Peyer's patch (tissue), 4 donors: Measurements from ENCODE around the gene IGFBP7. TPM values are rescaled to one million over a fixed set of nuclear protein-coding genes. Genes with fewer than 3 reads are reported as not detected.

ENCODE experiments used
- DNase-seq, 3 donors: peaks; one replicate each; pipeline ENCODE4 v3.0.0-alpha.2; 2017 to 2019
- H3K27ac ChIP-seq, 4 donors: fragments of 200-600 bp; sonication (generic); one replicate each; pipeline ENCODE4 v1.5.1; 2016 to 2019
- H3K27me3 ChIP-seq, 2 donors: fragments of 200-600 bp; sonication (generic); one replicate each; pipeline ENCODE4 v1.5.1; 2019
- H3K36me3 ChIP-seq, 3 donors: fragments of 200-600 bp; sonication (generic); one replicate each; pipeline ENCODE4 v1.5.1; 2016 to 2019
- H3K4me1 ChIP-seq, 4 donors: fragments of 200-600 bp; sonication (generic); one replicate each; pipeline ENCODE4 v1.5.1; 2016 to 2019
- H3K4me3 ChIP-seq, 4 donors: fragments of 200-600 bp; sonication (generic); 1 replicate in 3 of 4; 2 replicates in 1 of 4; pipeline ENCODE4 v1.5.1; 2016 to 2019; ENCODE audit warnings: mild to moderate bottlenecking in 1 of 4
- H3K9me3 ChIP-seq, 4 donors: fragments of 200-600 bp; sonication (generic); one replicate each; pipeline ENCODE4 v1.5.1; 2016 to 2019; ENCODE audit warnings: mild to moderate bottlenecking in 1 of 4
- CTCF ChIP-seq, 6 experiments: fragments of 450-650 bp in 4 of 6; fragments of 200-600 bp in 2 of 6; sonication (generic) in 1 of 6; IDR thresholded peaks; one replicate each; pipeline ENCODE4 v1.5.1; 2017 to 2019; ENCODE audit warnings: antibody characterized with exemption in 6 of 6, mild to moderate bottlenecking in 3 of 6, moderate library complexity in 1 of 6
- POLR2A ChIP-seq, 2 donors: fragments of 450-650 bp; IDR thresholded peaks; one replicate each; pipeline ENCODE4 v1.5.1; 2017; ENCODE audit warnings: antibody characterized with exemption in 2 of 2, mild to moderate bottlenecking in 2 of 2, moderate library complexity in 2 of 2
- total RNA-seq, 4 donors: library from RNA; depleted of rRNA; stranded (reverse); fragments of >200 nt; gene quantifications; one replicate each; pipeline ENCODE4 v1.1.0, GENCODE V29; 2016

Gene IGFBP7
- total RNA-seq, 4 donors from 2014 or later, result 37.1 to 92.1 (median 79.1) TPM

GRCh38 chr4:57071326-57071725, 38.9 kb downstream of the IGFBP7 start:
- Histone ChIP-seq H3K4me1 (no peaks in the 10 kb centered on the region), H3K27ac (peak overlapping the region in 1 of 4 donors; percentile 55), H3K27me3 (no peaks in the 10 kb centered on the region), H3K4me3 (no peak overlapping the region), H3K36me3 (no peaks in the 10 kb centered on the region), H3K9me3 (no peaks in the 10 kb centered on the region)
- TF ChIP-seq POLR2A (IDR thresholded peaks at IDR 0.05) (no peak), CTCF (IDR thresholded peaks at IDR 0.05) (no peak)
- no peak for DNase-seq

- no peak overlapping the region for H3K27ac ChIP-seq
These were observed 39.7 kb downstream of the IGFBP7 start for GRCh38 chr4:57070461-57070860.

GRCh38 chr4:57068237-57068981, 41.8 kb downstream of the IGFBP7 start:
- H3K4me1 ChIP-seq, result peaks cover 0 to 15% (median 0%) of the 10 kb centered on the region in 4 donors
- no peaks in the 10 kb centered on the region for H3K27me3 ChIP-seq
- no peaks in the 10 kb centered on the region for H3K9me3 ChIP-seq
- H3K27ac ChIP-seq, result no peak overlapping the region
- TF ChIP-seq CTCF (IDR thresholded peaks at IDR 0.05) (no peak), POLR2A (IDR thresholded peaks at IDR 0.05) (no peak)
- H3K4me3 ChIP-seq, result no peak overlapping the region
- DNase-seq, result no peak
- H3K36me3 ChIP-seq, result no peaks in the 10 kb centered on the region

More at GRCh38 chr4:57070461-57070860, 39.7 kb downstream of the IGFBP7 start:
- H3K36me3 ChIP-seq, result no peaks in the 10 kb centered on the region
- H3K27me3 ChIP-seq, result no peaks in the 10 kb centered on the region
- H3K4me3 ChIP-seq, result no peak overlapping the region
- DNase-seq, result no peak
- no peaks in the 10 kb centered on the region for H3K9me3 ChIP-seq
- TF ChIP-seq POLR2A (IDR thresholded peaks at IDR 0.05) (no peak), CTCF (IDR thresholded peaks at IDR 0.05) (no peak)
- peaks cover 0 to 8% (median 0%) of the 10 kb centered on the region in 4 donors for H3K4me1 ChIP-seq

- no peak for TF ChIP-seq POLR2A (IDR thresholded peaks at IDR 0.05)
- TF ChIP-seq CTCF (IDR thresholded peaks at IDR 0.05), result no peak
- Histone ChIP-seq H3K27ac (peak overlapping the region; percentile 42 to 81 (median 58)), H3K4me3 (no peak overlapping the region), H3K27me3 (no peaks in the 10 kb centered on the region), H3K36me3 (no peaks in the 10 kb centered on the region), H3K4me1 (peaks cover 0 to 15% (median 0%) of the 10 kb centered on the region in 4 donors), H3K9me3 (no peaks in the 10 kb centered on the region)
- DNase-seq, result no peak
These were observed 44.3 kb downstream of the IGFBP7 start for GRCh38 chr4:57065730-57066482.

- H3K9me3 ChIP-seq, result no peaks in the 10 kb centered on the region
- H3K4me3 ChIP-seq, result no peak overlapping the region
- peaks cover 0 to 15% (median 0%) of the 10 kb centered on the region in 4 donors for H3K4me1 ChIP-seq
- H3K27me3 ChIP-seq, result no peaks in the 10 kb centered on the region
- peak in 1 of 3 donors; percentile 61 for DNase-seq
- peak overlapping the region; percentile 20 to 81 (median 58) for H3K27ac ChIP-seq
- TF ChIP-seq POLR2A (IDR thresholded peaks at IDR 0.05) (no peak), CTCF (IDR thresholded peaks at IDR 0.05) (no peak)
- no peaks in the 10 kb centered on the region for H3K36me3 ChIP-seq
These were observed 45.1 kb downstream of the IGFBP7 start for GRCh38 chr4:57064811-57065711.
